GM18868 (cell line): ENCODE measurements around the gene PLPP7.
"Not testable (repeated sequence)": the region's sequence is repeated elsewhere in the genome, so short reads cannot be mapped to it uniquely, and the experiment has no call there.

ENCODE experiments used
- ATAC-seq: cut with Tn5 transposase; IDR thresholded peaks from one replicate; pipeline ENCODE4 v1.9.1; 2021; ENCODE audit warnings: mild to moderate bottlenecking, moderate library complexity; ENCODE audit not compliant: unreplicated experiment

Gene PLPP7

DNA sequence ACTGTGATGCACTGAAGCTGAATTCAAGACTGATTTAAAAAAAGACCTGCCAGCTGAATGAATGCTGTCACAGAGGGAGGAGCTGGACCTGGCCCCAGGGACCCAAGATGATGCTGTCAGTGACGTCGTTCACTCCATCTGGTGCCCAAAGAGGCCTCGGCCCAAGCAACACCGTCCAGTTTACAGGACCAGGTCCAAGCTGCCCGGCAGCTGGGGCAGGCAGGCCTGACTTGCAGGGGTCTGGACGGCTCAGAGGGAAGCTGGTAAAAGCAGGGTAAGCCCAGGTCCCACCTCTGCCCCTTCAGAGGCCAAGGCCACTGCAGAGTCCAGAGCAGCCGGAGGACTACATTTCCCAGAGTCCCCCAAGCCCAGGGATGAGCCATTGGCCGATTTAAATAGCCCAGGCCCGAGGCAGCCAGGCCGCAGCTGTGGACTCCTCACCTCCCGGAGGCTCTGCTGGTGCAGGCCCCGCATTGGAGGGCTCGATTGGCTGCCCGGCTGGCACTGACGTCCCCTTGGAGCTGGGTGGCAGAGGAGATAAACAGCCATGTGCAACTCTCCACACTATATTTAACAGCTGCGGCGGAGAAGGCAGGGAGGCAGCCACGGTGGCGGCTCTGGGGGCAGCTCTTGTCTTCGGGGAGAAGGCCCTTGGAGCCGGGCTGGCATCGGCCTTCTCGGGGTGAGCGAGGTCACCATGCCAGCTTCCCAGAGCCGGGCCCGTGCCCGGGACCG lies at the start of gene PLPP7:
TSS of gene PLPP7 (plus strand) at position 423 of the 735 bp plus-strand sequence. CDS start at position 698, 275 bp downstream.
- peak; percentile 40 for ATAC-seq

DNA sequence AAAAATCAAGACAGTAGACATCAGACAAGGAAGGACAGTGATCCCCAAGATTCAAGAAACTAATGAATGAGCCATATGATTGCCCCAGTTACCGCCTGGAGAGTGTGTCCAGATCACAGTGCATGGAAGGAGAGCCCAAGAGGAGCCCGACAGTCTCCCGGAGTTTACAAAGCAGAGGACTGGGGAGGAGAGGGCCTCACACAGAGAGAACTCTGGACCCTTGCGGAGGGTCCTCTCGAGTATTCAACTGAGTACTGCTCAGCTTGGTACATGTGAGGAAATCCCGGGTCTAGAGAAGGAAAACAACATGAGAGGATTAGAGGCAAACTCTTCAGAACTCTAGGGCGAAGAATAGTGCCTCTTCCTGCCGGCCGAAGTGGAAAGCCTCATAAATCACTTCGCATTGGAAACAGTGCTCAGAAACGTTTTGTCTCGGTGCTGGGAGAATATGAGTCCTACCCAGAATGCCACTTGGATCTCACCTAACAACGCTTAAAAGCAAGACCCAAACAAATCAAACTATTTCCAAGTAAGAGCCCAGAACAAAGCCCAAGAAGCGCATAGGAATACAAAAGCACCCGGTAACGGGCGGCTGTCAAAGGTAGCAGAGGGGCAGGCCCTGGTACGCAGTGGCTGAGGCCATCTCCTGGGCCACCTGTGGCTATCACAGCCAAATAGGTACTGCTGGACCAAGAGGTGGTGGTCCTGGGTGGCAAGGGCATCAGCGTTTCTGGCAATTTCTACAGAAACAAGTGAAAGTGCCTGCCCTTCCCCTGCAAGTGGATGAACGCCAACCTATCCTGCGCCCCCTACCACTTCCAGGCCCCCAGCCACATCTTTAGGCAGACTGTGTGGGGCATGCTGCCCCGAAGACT lies 49.2 kb upstream of the PLPP7 start:
- no peak for ATAC-seq

DNA sequence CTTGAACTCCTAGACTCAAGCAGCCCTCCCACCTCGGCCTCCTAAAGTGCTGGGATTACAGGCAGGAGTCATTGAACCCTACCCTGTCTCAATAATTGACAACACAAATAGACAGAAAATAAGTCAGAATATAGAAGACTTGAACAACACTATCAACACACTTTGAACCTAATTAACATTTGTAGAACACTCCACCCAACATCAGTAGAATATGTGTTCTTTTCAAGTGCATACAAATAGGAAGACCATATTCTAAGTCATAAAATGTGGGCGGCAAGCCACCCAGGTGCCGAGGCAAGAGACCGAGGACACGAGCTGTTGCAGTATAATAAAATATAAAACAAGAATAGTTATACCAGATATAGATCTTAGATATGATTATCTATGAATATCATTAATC lies 45.2 kb upstream of the PLPP7 start:
- not testable (repeated sequence) for ATAC-seq

DNA sequence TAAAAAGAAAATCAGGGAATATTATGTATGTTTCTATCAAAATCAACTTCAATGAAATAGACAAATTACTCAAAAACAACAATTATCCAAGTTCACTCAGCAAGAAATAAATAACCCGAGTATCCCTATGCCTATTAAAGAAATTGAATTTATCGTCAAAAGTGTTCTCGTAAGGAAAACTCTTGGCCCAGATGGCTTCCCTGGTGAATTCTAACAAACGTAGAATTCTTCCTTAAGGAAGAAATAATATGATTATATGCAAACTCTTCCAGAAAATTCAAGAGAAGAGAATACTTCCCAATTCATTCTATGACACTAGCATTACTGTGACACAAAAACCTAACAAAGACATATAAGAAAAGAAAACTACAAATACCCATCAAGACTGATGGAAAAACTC lies 42.9 kb upstream of the PLPP7 start:
- no peak for ATAC-seq

DNA sequence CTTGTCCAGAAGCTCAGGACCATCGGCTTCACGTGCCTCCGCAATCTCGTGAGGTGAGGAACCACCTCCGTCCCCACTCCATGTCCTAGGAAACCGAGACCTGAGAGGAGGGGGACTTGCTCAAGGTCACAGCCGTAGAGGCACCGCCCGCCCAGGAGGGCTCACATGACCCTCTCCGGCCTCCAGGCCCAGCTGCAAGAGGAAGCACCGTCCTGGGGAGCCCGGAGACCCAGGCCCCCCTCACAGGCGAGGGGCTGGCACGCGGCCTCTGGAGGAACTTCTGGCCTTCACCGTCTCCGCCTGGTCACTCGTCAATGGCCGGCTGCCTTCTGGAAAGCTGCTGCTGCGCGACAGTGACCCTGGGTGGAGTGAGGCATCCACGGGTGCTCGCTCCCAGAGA lies 37.4 kb upstream of the PLPP7 start:
- ATAC-seq = no peak

DNA sequence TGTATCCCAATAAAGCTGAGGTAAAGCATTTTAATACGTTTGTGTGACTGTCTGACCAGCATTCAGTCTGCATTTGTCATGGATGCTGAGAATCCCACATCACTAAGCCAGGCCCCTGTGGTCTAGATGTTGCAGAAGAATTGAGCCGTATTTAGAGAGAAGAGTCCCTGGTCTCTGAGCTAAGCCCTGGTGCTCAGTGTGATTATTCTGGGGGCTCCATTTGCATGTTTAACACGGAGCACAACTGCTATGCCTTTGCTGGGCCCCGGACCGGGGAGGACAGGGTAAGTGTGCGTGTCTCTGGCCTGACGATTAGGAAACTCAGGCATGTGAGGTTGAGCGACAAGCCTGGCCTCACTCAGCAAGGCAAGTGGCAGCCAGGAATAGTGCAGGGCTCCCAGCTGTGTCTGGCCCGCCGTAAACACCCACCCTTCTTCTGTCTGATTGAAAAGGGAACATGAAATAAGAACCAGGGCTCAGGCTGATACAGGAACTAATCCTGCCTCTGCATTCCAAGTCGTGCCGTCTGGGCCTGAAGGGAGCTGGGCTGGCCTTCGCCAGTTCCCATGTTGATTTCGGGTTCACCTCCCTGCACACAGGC lies 35.5 kb upstream of the PLPP7 start:
- ATAC-seq = peak; percentile 32

DNA sequence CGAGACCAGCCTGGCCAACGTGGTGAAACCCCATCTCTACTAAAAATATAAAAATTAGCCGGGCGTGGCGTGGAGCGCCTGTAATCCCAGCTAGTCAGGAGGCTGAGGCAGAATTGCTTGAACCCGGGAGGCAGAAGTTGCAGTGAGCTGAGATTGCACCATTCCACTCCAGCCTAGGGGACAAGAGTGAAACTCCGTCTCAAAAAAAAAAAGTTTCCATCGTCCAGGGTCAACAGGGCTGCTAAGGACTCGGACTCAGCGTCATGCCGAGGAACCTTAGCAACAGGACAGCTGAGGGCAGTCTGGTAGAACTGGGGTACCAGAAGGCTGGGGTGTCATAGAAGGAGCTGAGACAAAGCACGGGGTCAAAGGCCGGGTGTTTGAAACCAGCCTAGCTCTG lies 34.9 kb upstream of the PLPP7 start:
- ATAC-seq = no peak

DNA sequence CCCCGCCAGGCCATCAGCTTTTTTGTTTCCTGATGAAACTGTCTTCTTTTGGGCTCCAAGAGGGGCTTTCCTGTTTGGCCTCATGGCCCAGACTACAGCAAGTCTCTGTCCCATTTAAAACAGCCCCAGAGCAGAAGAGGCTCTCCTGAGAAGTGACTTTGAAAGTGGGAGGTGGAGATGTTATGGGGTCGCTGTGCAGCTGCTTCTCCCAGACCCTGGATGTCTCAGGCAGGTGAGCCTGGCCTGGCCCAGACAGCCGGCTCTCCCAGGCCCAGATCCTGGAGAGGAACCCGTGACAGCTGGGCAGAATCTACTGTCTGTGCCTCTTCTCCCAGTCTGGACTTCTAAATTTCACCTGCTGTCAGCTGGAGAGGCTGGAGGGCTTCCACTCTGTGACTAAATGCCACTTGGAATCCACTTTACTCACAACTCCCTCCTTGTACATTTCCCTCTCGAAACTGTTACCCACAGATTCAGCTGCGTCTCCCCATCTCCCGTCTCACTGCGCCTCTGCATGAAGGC lies 33.8 kb upstream of the PLPP7 start:
- ATAC-seq = no peak

DNA sequence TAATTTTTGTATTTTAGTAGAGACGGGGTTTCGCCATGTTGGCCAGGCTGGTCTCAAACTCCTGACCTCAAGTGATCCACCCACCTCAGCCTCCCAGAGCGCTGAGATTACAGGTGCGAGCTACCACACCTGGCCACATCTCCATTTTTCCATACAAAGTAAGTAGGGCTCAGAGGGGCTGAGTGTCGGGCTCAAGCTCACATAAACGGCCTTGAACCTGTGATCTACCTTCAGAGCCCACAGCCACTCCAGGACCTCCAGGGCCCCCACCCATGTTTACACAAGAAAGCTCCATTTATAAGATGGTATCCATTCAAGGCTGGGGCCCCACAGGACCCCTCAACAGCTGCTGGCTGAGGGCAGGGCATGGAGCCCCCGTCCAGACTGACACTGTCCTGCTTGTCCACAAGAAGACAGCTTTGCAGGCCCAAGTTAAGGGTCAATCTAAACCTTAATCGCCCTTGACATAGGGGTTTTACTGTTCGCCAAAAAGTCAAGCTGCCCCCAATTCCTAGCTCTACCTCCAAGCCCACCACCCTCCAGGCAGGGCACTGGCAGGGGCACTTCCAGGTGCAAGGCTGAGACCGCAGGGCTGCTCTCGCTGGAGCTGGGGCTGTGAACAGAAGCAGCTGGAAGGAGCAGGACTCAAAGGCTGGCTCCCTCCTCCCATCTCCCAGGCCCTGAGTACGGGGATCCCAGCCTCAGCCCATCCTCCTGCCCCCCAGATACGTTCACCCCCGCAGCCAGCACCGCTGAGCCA lies 32.1 kb upstream of the PLPP7 start:
- ATAC-seq = no peak

DNA sequence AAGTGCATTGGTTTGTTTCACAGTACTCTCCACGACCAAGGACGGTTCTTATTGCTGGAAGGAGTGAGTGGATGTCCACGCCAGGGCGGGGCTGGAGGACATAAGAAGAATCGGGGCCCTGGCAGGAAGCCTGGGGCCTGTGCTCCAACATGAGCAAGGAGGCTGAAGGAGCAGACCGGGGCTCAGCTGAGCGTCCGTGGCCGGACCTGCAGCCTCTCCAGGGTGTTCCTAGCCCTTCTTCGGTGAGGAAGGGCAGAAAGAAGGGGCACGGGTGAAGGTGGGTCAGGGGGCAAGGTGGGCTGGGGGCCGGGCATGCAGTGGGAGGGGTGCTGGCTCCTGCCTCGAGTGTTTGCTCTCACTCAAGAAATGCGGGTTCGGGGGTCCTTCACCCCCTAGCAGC lies 31.3 kb upstream of the PLPP7 start:
- ATAC-seq = no peak

DNA sequence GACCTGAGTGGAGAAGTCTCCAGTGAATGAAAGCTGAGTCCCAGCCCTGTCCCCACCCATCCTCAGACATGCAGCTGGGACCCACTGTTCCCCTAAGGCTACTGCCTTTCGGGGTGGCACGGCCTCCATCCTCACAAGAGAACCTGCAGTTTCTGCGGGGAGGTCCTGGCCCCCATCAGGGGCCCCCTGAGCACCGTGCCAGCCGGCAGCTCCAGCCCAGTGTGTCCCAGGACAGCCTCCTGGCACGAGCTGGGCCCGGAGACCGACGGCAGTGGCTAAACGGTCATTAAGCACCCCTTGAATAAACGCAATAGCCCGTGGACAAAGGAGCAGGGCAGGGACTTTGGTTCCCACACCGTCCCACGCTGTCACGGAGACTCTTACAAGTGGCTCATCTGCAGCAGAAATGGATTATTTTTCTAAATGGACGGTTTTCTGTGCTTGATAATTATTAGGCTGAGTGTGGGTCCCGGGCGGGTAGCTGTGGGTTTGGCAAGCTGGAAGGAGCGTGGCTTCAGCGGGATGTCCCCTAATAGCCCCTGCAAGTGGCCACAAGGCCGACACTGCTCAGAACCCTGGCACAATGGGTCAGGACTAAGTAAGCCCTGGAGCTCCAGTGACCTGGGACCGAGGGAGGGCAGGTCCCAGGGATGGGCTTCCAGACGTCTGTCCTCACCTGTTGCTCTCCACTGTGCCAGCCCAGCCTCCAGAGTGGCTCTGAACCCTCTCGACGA lies 30.7 kb upstream of the PLPP7 start:
- ATAC-seq = no peak

DNA sequence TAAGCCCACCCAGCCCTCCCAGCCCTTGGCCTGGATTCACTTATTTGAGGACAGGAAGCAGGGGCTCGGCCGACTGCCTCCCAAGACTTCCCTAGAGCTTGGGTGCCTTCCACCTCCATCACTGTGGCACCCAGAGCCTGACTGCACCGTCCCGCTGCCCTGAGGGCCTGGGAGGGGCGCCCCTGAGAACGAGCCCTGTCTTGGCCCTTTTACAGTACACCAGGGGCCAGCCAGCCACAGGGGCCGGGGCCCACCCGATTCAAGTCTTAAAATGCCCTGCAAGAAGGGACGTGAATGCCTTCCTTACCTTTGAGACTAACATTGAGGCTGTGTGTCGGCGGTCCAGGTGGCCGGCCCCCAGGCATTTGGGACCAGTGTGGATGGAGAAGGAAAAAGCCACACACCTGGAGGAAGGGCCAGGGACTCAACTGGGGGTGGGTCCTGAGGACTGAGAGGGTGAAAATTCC lies 30.1 kb upstream of the PLPP7 start:
- no peak for ATAC-seq

DNA sequence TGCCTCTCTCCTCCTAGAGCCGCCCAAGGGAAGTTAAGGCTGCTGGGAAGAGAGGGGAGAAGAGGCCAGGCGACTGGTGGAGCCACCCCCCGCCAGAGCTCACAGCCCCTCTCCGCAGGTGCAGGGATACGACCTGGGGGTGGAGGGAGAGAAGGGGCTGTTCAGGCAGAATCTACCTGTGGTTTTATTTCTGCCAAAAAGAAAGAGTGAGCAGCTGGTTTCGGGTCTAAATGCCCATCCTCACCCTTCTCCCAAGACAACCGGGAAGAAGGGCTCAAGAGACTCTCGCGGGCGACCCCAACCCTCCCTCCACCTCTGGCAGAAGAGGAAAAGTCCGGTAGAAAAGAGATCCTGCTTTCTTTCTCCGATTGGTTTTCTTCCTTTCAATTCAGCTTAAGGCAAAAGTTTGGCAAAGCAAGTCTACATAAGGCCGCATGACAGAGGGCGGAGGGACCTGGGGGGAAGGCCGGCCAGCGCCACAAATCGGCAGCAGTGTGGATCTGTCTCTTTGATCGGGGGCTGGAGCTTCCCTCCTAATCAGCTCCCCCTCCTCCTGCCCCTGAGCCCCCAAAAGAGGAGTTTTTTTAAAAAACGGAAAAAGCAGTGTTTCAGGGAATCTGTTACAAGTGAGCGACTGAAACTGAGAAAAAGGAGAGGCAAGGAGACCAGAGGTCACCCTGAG lies 29.5 kb upstream of the PLPP7 start:
- ATAC-seq = no peak

DNA sequence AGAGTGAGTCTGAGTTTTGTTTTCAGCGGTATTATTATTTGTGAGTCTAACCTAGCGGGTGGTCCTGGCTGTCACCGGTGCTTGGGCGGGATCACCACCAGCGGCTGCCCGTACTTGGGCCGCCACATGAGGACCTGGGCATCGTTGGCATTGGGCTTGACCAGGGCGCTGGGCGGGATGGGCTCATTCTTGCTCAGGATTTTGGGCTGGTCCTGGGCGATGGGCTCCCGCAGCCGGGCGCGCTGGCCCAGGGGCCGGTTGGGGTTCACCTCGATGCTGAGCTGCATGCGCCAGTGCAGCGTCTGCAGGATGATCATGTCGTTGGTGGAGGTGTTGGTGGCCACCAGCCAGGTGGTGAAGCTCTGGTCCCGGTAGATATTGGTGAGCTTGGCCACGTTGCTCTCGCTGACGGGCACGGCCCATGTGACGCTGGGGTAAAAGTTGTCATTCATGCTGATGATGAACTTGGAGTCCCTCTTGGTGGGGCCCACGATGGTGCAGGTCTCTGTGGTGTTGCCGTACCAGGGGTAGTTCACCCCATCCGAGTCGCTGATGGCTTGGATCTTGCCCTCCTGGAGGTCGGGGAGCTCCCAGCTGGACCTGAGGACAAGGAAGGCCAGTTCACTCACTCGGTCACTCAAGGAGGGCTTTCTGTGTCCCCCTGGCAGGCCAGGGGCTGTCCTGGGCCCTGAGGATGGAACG lies 28.6 kb upstream of the PLPP7 start:
- no peak for ATAC-seq

DNA sequence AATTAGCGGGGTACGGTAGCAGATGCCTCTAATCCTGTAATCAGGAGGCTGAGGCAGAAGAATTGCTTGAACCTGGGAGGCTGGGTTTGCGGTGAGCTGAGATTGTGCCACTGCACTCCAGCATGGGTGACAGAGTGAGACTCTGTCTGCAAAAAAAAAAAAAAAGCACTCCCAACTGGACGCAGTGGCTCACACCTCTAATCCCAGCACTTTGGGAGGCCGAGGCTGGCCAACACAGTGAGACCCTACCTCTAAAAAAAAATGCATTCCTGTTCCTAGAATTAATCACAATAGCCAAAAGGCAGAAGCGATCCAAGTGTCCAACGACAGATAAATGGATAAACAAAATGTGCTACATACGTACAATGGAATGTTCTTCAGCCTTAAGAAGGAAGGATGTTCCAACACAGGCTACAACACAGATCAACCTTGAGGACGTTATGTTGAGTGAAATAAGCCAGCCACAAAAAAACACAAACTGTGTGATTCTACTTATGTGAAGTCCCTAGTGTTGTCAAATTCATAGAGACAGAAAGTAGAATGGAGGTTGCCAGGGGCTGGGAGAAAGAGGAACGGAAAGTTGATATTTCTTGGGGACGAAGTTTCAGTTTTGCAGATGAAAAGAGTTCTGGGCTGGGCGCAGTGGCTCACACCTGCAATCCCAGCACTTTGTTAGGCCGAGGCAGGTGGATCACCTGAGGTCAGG lies 27.0 kb upstream of the PLPP7 start:
- peak; percentile 66 for ATAC-seq

DNA sequence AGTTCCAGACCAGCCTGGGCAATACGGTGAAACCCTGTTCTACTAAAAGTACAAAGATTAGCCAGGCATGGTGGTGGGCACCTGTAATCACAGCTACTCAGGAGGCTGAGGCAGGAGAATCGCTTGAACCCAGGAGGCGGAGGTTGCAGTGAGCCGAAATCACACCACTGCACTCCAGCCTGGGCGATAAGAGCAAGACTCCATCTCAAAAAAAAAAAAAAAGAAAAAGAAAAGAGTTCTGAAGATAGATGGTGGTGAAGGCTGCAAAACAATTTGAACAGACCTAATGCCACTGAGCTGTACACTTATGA lies 26.5 kb upstream of the PLPP7 start:
- not testable (repeated sequence) for ATAC-seq

DNA sequence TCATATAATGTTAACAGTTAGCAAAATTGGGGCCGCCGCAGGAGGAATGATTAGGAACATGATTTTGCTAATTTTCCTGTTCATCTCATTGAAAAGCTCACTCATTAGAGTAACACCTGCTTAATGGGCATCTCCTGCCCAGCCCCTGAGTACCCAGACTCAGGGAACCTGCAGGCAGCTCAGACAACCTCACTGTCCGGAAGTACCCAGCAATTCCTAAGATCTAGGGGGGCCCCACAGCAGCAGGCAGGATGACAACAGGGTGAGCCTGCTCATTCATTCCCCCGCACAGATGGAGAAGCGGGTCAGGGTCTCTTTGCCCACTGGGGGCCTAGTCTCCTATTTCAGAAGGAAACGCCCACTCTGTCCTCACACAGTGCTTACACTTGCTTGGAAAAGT lies 25.8 kb upstream of the PLPP7 start:
- no peak for ATAC-seq

DNA sequence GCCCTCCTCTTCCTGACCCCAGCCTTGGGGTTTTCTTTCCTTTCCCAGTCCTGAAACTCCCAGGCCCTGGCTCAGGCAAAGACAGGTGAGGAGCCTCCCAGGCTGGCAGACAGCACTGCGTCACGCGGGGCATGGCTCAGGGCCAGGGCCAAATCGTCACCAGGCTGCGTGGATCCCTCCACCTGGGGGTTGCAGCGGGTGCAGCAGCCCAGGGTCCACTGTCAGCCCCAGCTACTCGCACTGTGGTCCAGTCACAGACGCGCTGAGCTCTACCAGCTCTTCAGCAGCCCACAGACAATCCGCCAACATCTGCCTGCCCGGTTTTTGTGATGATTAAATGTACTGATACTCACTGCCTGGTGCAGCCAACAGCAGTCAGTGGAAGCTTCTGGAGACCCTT lies 25.3 kb upstream of the PLPP7 start:
- no peak for ATAC-seq
